Cardiac septum (tissue), 1 donor: ENCODE measurements around the gene VPS35. TPM values are rescaled to one million over a fixed set of nuclear protein-coding genes. Genes with fewer than 3 reads are reported as not detected.
A peak's percentile ranks its signal among the peaks of the same experiment; 100 is the strongest.

Experiments
- DNase-seq: peaks from one replicate; pipeline ENCODE4 v3.0.0-alpha.2; 2020; ENCODE audit warnings: low spot score
- intact Hi-C: fragments of 100-400 bp; cut with DNase I; formaldehyde crosslinking; loops from one replicate; pipeline ENCODE4 v1.14.0; 2022
- total RNA-seq: library from RNA; stranded (reverse); fragmentation: NEBNext Ultra II Directional; extraction: Animal tissue kit (Norgen Biotek cat#: 25700); gene quantifications from one replicate; pipeline ENCODE4 v1.2.1, GENCODE V29; 2021
- donor health status: DM: no; HTN: no; CAD: no.

The VPS35 gene
- total RNA-seq, 1 donor from 2014 or later: 86.9 TPM

- intact Hi-C loops: loop anchor here (2.0 kb wide), 1 partner anchor 32 kb away; no protein-coding TSS in a partner anchor
- no peak for DNase-seq
These were observed 26.0 kb upstream of the VPS35 start for GRCh38 chr16:46714797-46715591.

GRCh38 chr16:46713634-46714033 is 24.7 kb upstream of the VPS35 start:
- intact Hi-C loops: loop anchor here (2.0 kb wide), 1 partner anchor 33 kb away; no protein-coding TSS in a partner anchor
- DNase-seq: no peak

DNA sequence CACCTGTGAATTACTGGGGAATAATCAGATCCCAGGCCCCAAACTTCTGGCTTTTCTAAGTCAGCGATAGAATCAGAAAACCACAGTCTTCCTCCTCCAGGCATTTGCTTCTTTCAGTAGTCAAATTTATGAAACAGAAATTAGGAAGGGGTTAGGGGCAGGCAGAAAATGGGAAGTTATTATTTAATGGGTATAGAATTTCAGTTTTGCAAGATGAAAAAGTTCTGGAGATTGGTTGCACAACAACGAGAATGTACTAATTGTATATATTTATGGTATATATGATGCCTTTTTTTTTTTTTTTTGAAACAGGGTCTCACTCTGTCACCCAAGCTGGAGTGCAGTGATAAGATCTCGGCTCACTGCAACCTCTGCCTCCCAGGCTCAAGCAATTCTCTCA is 23.9 kb upstream of the VPS35 start:
- intact Hi-C loops: no loop called here

DNA sequence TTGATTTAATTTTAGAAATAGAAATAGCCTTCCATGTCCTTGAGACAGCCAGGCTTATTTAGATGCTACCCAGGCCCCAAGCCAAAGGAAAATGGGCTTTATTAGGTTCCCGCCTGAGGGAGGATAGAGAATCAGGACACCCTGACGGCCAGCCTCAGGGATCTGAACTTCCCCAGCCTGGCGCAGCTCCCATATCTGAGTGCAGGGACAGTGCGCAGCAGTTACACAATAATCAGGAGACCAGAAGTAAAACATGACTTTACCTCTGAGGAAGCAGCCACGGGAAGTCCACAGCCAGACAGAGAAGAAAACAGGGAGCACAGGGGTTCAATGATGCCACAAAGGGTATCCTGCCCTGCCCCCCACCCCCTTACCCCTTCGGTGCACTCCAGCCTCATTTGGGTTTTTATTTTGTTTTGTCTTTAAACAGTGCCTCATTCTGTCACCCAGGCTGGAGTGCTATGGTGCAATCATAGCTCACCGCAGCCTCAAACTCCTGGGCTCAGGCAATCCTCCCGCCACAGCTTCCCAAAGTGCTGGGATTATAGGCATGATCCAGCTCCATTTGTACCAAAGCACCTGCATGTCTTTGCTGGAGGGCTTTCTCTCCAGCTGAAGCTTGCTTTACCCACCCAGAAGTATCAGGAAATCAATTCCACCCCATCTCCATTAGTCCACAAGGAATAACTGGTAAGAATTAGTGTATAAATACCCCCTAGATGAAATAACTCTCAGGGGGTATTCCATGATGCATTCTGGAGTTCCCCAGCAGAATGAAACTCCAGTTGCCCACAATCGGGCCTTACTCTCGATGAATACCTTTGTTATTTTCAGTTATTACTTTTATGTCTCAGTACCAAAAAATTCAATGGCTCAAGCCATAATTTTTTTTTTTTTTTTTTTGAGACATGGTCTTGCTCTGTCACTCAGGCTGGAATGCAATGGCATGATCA is 22.4 kb upstream of the VPS35 start:
- no peak for DNase-seq
- intact Hi-C loops: loop anchor here (2.0 kb wide), 1 partner anchor 45 kb away; no protein-coding TSS in a partner anchor

More for the DNA sequence above, 23.9 kb upstream of the VPS35 start:
- DNase-seq: no peak

GRCh38 chr16:46709469-46710005 is 20.6 kb upstream of the VPS35 start:
- intact Hi-C loops: loop anchor here (2.0 kb wide), 1 partner anchor 47 kb away; no protein-coding TSS in a partner anchor
- no peak for DNase-seq

GRCh38 chr16:46706642-46707041 is 17.7 kb upstream of the VPS35 start:
- intact Hi-C loops: no loop called here
- no peak for DNase-seq

DNA sequence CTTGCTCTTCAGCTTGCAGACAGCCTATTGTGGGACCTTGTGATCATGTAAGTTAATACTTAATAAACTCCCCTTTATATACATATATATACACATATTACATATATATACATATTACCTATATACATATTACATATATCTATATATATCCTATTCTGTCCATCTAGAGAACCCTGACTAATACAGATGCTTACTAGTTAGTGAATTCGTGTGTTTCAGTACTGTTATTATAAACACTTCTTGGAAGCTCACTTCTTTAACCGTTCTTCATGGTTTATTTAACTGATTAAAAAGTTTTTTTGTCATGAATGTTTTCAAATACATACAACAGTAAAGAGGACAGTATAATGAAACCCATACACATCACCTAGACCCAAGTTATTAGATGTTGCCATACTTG is 13.1 kb upstream of the VPS35 start:
- intact Hi-C loops: no loop called here
- DNase-seq: no peak

DNA sequence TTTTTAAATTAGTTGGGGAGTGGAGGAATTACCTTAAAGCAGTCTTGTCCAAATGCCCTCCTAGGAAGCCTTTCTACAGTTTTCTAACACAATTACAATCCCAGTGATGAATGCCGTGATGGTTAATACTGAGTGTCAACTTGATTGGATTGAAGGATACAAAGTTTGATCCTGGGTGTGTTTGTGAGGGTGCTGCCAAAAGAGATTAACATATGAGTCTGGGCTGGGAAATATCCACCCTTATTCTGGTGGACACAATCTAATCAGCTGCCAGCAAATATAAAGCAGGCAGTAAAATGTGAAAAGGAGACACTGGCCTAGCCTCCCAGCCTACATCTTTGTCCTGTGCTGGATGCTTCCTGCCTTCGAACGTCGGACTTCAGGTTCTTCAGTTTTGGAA is 12.6 kb upstream of the VPS35 start:
- DNase-seq: no peak
- intact Hi-C loops: no loop called here

DNA sequence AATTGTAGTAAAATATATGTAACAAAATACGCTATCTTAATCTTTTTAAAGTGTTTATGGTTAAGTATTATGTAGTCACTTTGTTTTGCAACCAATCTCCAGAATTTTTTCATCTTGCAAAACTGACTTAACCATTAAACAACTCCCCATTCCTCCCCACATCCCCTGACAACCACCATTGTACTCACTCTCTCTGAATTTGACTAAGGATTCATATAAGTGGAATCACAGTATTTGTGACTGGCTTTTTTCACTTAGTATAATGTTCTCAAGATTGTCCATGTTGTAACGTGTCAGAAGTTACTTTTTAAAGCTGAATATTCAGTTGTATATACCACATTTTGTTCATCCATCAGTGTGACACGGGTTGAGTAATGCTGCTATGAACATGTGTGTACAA is 11.1 kb upstream of the VPS35 start:
- no peak for DNase-seq
- intact Hi-C loops: no loop called here

DNA sequence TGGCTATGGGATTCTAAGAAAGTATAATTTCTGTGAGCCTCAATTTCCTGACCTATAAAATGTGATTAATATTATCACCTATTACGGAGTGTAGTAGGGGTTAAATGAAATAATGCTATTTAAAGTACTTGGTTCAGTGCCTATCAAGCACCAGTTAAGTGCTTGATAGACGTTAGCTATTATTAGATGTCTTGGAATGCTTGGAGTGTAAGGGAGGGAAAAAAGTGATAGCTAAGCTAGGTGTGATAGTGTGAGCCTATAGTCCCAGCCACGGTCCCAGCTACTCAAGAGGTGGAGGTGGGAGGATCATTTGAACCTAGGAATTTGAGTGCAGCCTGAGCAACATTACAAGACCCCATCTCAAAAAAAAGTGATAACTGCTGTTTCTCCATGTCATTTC is 8.0 kb upstream of the VPS35 start:
- intact Hi-C loops: no loop called here
- no peak for DNase-seq

DNA sequence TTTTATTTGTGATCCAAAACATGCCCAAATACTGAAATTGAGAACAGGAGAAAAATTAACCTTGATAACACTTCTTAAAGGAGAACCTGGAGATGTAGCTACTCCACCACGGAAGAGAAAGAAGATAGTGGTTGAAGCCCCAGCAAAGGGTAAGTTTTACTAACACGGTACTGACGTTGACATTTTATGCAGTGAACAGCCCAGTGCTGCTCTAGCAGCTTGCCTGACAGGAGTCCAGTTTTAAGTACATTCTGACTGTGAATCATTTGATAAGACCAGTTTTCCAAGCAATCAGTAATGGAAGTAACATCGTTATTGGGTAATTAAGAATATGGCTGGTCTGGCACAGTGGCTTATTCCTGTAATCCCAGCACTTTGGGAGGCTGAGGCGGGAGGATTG is 7.0 kb upstream of the VPS35 start:
- no peak for DNase-seq
- intact Hi-C loops: no loop called here

GRCh38 chr16:46693598-46693997 is 4.6 kb upstream of the VPS35 start:
- no peak for DNase-seq
- intact Hi-C loops: no loop called here

DNA sequence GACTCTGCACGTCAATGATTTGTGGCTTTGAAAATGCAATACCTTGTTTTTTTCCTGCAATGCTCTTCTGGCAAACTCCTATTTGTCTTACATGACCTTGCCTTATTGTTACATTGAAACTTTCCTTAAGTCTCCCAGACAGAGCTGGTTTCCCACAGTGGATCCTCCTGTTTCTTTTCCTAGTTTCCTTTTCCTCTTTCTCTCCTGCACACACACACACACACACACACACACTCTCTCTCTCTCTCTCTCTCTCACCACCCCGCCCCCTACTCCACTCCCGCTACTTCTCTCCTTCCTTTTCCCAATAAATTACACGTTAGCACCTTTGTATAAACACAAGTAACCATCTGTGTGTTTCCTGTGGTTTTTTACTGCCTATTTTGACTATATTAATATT is 2.7 kb upstream of the VPS35 start:
- DNase-seq: no peak
- intact Hi-C loops: no loop called here

DNA sequence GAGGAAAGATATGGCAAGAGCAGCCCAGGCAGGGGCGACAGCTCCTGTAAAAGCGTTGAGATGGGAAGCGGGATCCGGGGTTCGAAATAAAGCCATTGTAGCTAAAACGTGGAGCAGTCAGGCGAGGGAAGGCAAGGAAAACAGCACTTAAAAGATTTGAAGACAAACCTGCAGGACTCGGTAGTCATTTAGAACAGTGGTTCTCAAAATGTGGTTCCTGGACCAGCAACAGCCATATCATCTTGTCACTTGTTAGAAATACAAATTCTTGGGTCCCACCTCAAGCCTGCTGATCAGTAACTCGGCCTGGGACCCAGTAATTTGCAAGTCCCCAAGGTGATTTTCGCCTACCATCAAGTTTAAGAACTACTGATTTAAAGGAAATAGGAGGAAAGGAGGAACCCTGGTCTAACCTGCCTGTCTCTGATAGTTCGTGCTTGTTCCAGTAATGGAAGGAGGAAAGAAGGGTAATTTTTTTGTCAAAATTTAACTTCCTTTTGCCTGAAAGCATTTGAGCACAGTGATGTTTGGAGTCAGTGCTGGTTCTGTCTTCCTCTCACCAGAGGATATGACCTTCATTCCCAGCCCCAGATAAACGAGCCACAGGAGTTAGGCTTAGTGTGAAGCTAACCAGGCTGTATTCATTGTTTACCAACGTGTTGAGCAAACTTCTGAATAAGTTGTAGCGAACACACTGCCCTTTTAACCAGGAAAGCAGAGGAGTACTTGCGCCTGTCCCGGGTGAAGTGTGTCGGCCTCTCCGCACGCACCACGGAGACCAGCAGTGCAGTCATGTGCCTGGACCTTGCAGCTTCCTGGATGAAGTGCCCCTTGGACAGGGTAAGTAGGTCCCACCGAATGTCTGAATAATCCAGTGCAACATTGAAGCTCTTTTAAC is 1.6 kb upstream of the VPS35 start:
- DNase-seq: no peak
- intact Hi-C loops: no loop called here

GRCh38 chr16:46689365-46690280 is 645 bp upstream of the VPS35 start, which contains the start of gene ORC6:
TSS of gene ORC6 (plus strand) at chr16:46689659. CDS start at chr16:46689706, 47 bp downstream.
- peak; percentile 99 for DNase-seq
- intact Hi-C loops: loop anchor here (2.0 to 5.0 kb wide), 2 partner anchors 68 to 141 kb away; partner anchors contain the start of gene C16orf87

- DNase-seq: peak; percentile 81
- intact Hi-C loops: loop anchor here (2.0 to 5.0 kb wide), 2 partner anchors 69 to 143 kb away; partner anchors contain the start of gene C16orf87
These were observed 801 bp downstream of the VPS35 start for GRCh38 chr16:46688101-46688653.

DNA sequence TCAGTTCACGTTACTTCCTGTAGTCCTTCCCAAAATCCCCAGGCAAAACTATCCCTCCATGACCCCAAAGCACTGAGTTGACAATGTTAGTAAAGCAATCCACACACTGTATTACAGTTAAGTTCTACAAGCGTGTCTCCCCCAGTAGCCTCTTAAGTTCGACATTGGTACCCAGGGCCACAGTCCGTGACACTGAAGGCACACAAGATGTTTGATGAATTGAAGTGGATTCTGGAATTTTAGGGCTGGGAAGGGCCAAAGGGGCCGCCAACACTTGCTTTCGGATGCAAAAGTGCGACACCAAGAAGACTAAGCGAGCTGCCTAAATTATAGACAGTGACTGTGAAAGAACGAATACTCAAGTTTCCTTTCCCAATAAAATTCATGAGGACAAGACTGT is 1.5 kb downstream of the VPS35 start:
- DNase-seq: no peak
- intact Hi-C loops: loop anchor here (5.0 kb wide), 1 partner anchor 70 kb away; no protein-coding TSS in a partner anchor
